ENCODE measurements around the gene PMVK. TPM values are rescaled to one million over a fixed set of nuclear protein-coding genes. Genes with fewer than 3 reads are reported as not detected.

PMVK gene
- total RNA-seq, 1 experiment from 2014 or later, result 42.2 TPM

- ATAC-seq (peak; percentile 86), DNase-seq (ENCODE audit: low read depth, low spot score) (no peak)
- in situ Hi-C loops (cut with HindIII; ENCODE audit: low pct_unique_long_range_greater_than_20kb, low sequenced_read_pairs) (no loop called here), intact Hi-C loops (cut with micrococcal nuclease; ENCODE audit: unreplicated experiment) (no loop called here)
- H3K9me3 ChIP-seq (ENCODE audit: control insufficient read depth, insufficient read depth, low read depth, low read length), result no peaks in the 10 kb centered on the region
- ChIA-PET CTCF (interaction anchor here (0.6 to 0.9 kb wide), 2 partner anchors 9 to 51 kb away, joined by 3 to 4 read pairs; partner anchors contain the start of gene SHC1), POLR2A (interaction anchor here (0.9 to 1.2 kb wide), 2 partner anchors 9 to 24 kb away, joined by 3 to 4 read pairs; partner anchors contain the start of gene SHC1)
- TF ChIP-seq POLR2AphosphoS5 (IDR thresholded peaks at IDR 0.05; ENCODE audit: low read depth, low read length), result peak; percentile 94
- TF ChIP-seq, protein P1, sequence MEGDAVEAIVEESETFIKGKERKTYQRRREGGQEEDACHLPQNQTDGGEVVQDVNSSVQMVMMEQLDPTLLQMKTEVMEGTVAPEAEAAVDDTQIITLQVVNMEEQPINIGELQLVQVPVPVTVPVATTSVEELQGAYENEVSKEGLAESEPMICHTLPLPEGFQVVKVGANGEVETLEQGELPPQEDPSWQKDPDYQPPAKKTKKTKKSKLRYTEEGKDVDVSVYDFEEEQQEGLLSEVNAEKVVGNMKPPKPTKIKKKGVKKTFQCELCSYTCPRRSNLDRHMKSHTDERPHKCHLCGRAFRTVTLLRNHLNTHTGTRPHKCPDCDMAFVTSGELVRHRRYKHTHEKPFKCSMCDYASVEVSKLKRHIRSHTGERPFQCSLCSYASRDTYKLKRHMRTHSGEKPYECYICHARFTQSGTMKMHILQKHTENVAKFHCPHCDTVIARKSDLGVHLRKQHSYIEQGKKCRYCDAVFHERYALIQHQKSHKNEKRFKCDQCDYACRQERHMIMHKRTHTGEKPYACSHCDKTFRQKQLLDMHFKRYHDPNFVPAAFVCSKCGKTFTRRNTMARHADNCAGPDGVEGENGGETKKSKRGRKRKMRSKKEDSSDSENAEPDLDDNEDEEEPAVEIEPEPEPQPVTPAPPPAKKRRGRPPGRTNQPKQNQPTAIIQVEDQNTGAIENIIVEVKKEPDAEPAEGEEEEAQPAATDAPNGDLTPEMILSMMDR (IDR thresholded peaks at IDR 0.05), result peak; percentile 91; the same call in 1 of the 2 replicates
- TF ChIP-seq SIN3A (IDR thresholded peaks at IDR 0.05; ENCODE audit: borderline replicate concordance, insufficient read depth, low read depth, low read length), result 0 out of 2 replicates have a peak, but pooled peaks have one; percentile 31
- TF ChIP-seq, protein P2, sequence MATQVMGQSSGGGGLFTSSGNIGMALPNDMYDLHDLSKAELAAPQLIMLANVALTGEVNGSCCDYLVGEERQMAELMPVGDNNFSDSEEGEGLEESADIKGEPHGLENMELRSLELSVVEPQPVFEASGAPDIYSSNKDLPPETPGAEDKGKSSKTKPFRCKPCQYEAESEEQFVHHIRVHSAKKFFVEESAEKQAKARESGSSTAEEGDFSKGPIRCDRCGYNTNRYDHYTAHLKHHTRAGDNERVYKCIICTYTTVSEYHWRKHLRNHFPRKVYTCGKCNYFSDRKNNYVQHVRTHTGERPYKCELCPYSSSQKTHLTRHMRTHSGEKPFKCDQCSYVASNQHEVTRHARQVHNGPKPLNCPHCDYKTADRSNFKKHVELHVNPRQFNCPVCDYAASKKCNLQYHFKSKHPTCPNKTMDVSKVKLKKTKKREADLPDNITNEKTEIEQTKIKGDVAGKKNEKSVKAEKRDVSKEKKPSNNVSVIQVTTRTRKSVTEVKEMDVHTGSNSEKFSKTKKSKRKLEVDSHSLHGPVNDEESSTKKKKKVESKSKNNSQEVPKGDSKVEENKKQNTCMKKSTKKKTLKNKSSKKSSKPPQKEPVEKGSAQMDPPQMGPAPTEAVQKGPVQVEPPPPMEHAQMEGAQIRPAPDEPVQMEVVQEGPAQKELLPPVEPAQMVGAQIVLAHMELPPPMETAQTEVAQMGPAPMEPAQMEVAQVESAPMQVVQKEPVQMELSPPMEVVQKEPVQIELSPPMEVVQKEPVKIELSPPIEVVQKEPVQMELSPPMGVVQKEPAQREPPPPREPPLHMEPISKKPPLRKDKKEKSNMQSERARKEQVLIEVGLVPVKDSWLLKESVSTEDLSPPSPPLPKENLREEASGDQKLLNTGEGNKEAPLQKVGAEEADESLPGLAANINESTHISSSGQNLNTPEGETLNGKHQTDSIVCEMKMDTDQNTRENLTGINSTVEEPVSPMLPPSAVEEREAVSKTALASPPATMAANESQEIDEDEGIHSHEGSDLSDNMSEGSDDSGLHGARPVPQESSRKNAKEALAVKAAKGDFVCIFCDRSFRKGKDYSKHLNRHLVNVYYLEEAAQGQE (IDR thresholded peaks at IDR 0.05; ENCODE audit: insufficient read depth in 1 of 2, low read depth in 2 of 2, low read length in 1 of 2), result no peak
- no peak for TF ChIP-seq TCF7L2 (IDR thresholded peaks at IDR 0.05; ENCODE audit: low read depth, low read length)
- no peaks in the 10 kb centered on the region for H3K27me3 ChIP-seq (ENCODE audit: control insufficient read depth, insufficient read depth, low read length)
- peaks cover 38% of the 10 kb centered on the region for H3K4me1 ChIP-seq (ENCODE audit: control insufficient read depth, insufficient read depth, low read length)
- peak within 1 kb of the TSS; percentile 96 for H3K27ac ChIP-seq (ENCODE audit: low read length)
- peaks cover 15% of the 10 kb centered on the region for H3K36me3 ChIP-seq (ENCODE audit: control insufficient read depth, insufficient read depth, low read length)
- H3K4me3 ChIP-seq (ENCODE audit: low read depth in 2 of 2, low read length in 2 of 2), result peak within 1 kb of the TSS; percentile 64 to 66
- BruUV-seq (replicated peaks), result no TSS peak
These were observed 25.0 kb upstream of the PMVK start, which contains the start of gene PYGO2 for GRCh38 chr1:154961207-154962155. PYGO2 (minus strand) TSS chr1:154961782; CDS start chr1:154961576, 206 bp downstream.

- ChIA-PET CTCF (interaction anchor here (0.9 kb wide), 1 partner anchor 10 kb away, joined by 4 read pairs; the partner anchor contains the start of gene SHC1), POLR2A (interaction anchor here (0.9 to 1.2 kb wide), 2 partner anchors 10 to 25 kb away, joined by 3 to 4 read pairs; partner anchors contain the start of gene SHC1)
- TF ChIP-seq, protein P1 (IDR thresholded peaks at IDR 0.05), result no peak
- no peak for TF ChIP-seq TCF7L2 (IDR thresholded peaks at IDR 0.05; ENCODE audit: low read depth, low read length)
- no peak for TF ChIP-seq SIN3A (IDR thresholded peaks at IDR 0.05; ENCODE audit: borderline replicate concordance, insufficient read depth, low read depth, low read length)
- TF ChIP-seq, protein P2 (IDR thresholded peaks at IDR 0.05; ENCODE audit: insufficient read depth in 1 of 2, low read depth in 2 of 2, low read length in 1 of 2), result no peak
- TF ChIP-seq POLR2AphosphoS5 (IDR thresholded peaks at IDR 0.05; ENCODE audit: low read depth, low read length), result no peak
- in situ Hi-C loops (cut with HindIII; ENCODE audit: low pct_unique_long_range_greater_than_20kb, low sequenced_read_pairs), result no loop called here
- Histone ChIP-seq H3K27me3 (ENCODE audit: control insufficient read depth, insufficient read depth, low read length) (no peaks in the 10 kb centered on the region), H3K9me3 (ENCODE audit: control insufficient read depth, insufficient read depth, low read depth, low read length) (no peaks in the 10 kb centered on the region), H3K27ac (ENCODE audit: low read length) (peak overlapping the region; percentile 92), H3K4me3 (ENCODE audit: low read depth in 2 of 2, low read length in 2 of 2) (peak overlapping the region; percentile 64 to 66), H3K36me3 (ENCODE audit: control insufficient read depth, insufficient read depth, low read length) (peaks cover 15% of the 10 kb centered on the region), H3K4me1 (ENCODE audit: control insufficient read depth, insufficient read depth, low read length) (peaks cover 40% of the 10 kb centered on the region)
- DNase-seq (ENCODE audit: low read depth, low spot score), result no peak
- no TSS peak for BruUV-seq (replicated peaks)
- intact Hi-C loops (cut with micrococcal nuclease; ENCODE audit: unreplicated experiment), result no loop called here
- no peak for ATAC-seq
These were observed 24.1 kb upstream of the PMVK start for GRCh38 chr1:154960446-154961136.
